ENCODE results near the gene AGXT.

AGXT gene

GRCh38 chr2:240899468-240899865 is 30.8 kb downstream of the AGXT start:
- no peak for DNase-seq

GRCh38 chr2:240900141-240900860 is 31.7 kb downstream of the AGXT start:
- no peak for DNase-seq

- no peak for DNase-seq
Measured at GRCh38 chr2:240901986-240902614, 33.5 kb downstream of the AGXT start.

DNA sequence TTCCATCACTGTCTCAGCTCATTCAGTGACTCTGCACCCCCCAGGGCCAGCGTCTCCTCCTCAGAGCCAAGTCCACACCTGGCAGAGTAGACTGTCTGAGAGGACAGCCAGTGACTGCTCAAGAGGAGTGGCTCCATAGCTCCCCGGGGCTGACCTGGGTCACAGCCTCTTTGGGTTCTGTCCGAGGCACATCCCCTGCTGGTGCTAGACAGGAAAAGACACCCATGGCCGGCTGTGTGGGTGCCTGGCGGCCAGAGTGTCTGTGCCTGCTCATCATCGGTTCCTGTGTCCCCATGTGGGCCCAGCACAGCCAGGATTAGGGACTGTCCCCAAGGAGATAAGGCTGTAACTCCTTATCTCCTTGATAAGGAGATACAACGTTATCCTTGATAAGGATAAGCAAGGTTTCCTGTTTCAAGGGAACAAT is 34.0 kb downstream of the AGXT start:
- no peak for DNase-seq

GRCh38 chr2:240903191-240904060 is 34.8 kb downstream of the AGXT start:
- DNase-seq = no peak

GRCh38 chr2:240904216-240905175 is 35.9 kb downstream of the AGXT start:
- no peak for DNase-seq

DNA sequence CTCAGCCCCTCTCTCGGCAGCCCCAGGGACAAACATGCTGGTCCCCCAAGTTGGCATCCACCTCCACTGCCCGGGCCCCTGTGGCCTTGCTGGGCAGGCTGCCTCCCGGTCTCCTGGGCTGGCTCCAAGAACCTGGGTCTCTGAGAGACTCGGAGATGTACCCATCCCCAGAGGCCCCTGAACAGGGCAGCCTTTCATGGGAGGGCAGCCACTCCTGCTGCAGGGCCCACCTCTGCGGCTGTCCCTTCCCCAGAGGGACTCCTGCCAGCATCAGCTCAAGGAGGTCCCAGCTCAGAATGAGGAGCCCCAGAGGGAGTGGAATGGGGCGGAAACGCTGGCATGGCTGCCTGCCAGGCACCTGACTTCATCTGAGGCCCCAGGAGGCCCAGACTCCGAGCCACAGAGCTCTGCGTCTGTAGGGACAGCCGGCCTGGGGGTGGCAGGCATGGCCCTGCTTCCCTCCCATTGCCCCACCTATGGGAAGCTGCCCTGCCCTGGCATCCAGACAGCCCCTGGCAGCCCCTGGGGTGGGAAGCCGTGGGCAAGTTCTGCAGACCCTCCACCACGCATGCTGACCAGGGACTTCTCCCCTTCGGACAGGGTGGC is 36.7 kb downstream of the AGXT start:
- DNase-seq = no peak

GRCh38 chr2:240906141-240906910 is 37.7 kb downstream of the AGXT start, which contains the start of gene CROCC2:
Gene CROCC2 (plus strand): TSS chr2:240906336. CDS start chr2:240906514, 178 bp downstream.
- no peak for DNase-seq

- no peak for DNase-seq
Measured at GRCh38 chr2:240906911-240907590, 38.4 kb downstream of the AGXT start.

- DNase-seq = no peak
Measured at GRCh38 chr2:240909216-240909974, 40.8 kb downstream of the AGXT start.

DNA sequence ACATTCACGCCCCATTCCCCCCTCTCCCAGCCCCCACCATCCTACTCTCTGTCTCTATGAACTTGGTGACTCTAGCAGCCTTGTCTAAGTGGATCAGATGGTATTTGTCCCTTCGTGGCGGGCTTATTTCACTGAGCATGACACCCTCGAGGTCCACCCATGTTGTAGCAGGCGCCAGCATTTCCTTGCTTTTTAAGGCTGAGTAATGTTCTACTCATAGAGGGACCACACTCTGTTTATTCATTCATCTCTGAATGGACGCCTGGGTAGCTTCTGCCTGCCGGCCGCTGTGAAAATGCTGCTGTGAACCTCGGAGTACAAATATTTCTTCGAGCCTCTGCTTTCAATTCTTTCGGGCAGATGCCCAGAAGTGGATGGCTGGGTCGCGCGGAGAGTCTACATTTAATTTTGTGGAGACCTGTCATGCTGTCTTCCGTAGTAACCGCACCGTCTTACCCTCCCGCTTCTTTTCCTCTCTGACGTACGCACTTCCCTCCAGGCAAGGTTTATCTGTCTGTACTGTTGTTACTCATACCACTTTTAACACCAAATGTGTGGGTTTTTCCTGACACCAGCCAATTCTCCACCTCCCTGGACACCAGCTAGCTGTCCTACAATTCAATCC is 43.1 kb downstream of the AGXT start:
- no peak for DNase-seq

DNA sequence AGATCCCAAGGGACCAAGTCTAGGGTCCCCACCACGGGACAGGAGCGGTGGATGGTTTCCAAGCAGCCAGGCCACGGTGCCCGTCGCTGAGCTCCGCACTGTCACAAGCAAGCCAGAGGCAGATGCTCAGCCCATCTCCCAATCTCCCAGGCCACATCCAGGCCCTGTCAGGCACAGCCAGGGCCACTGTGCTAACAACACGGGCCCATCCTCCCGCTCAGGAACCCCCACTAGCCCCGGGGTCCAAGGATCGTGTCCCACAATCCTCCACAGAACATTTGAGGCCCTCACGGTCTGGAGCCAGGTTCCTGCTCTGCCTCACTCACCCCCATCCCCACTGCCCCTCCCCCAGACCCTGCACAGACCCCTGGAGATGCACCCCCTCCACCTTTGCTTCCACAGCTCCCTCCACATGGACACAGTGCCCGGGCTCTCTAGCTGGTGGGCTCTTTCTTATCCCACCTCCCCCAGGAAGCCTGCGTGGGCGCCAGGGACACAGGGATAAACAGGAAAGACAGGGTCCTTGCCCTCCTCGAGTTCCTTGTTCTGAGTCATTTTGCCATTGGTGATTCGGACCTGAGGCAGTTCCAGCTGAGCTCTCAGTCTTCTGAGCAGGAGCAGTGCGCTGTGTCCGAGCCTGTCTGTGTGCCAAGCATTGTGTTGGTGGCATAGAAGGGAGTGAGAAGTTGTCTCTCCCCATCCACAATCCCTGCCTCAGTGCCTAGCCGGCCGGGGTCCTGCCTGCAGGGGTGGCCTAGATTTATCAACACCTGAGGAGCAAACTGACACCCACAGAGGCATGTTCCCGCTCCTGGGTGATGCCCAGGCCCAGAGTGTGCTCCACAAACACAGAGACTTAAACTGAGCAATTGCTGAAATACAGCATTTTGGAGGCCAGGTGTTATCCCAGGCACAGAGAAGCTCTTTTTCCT is 44.5 kb downstream of the AGXT start:
- DNase-seq = no peak

DNA sequence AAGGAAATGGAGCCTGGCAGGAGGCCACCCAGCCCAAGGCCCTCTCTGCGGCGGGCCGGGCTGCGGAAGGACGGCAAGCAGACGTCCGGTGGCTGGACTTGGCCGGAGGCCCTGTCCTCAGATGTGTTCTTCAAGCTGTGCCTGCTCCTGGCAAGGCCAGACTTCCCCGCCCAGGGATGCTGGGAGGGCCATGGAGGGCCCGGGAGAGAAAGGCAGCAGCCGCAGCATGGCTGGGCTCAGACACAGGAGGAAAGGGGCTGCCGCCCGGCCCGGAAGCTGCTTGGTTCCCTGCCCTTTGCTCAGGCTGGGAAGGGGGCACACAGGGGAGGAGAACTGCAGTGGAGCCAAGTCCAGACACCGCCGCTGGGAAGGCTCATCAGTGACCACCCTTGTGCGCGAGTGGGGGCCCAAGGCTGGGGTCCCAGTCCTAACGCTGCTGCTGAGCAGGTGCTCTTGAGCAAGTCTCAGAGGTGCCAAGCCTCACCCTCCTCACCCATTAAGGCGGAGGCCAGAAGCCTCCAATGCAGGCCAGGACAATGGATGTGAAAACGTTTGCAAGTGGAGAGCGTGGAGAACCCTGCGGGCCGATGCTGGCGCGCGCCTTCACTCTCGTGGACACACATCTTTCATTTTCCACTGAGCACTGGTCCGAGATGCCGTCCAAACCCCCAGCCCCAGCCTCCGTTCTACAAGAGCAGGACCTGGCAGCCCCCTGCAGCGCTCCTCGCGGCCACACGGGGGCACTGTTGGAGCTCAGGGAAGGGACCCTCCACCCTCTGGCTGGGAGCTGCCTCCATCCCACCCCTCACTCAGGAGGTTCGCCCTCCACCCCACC is 45.4 kb downstream of the AGXT start:
- DNase-seq = peak; percentile 62

DNA sequence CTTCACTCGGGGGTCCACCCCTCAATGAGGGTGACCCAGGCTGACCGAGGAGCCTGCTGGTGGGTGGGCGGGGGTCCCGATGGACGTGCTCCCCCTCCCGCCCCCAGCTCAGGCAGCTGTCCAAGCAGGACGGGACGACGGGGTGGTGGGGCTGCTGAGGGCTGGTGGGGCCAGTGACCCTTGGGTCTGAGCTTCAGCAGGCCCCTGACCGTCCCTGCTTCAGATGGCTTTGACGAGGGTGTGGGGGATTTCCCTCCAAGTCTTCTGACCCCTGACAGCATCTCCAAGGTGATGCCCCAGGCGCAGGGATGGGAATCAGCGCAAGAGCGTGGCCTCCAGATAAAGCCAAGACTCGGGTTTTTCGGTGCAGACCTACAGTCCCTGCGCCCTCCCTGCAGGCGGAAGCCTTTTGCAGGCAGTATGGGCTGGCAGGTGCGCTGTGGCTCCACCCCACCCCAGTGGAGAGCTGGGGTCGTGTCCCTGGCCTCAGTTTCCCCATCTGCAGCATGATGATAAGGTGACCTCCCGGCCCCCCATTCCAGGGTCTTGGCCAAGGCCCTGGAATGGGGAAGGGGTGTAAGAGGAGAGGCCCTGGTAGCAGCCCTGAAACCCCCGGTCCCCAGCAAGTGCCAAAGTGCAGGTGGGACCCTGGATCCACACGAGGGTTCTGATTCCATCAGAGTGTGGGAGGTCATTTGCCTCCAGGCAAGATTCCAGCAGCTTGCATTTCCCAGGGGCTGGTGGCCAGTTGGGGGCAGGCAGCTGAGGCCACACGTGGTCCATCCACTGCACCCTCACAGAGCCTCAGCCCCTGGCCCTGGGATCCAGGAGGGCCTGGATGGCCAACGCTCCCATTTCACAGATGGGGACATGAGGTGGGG is 46.3 kb downstream of the AGXT start:
- no peak for DNase-seq

GRCh38 chr2:240915526-240916341 is 47.1 kb downstream of the AGXT start:
- DNase-seq = no peak

Data from suppressor macrophage treated with lipopolysaccharide for 4 hours (primary cell).